SIG-M5 treated with dmso at 0.1 percent for 504 hours (cell line): ENCODE results near the gene SAP25.
A peak's percentile ranks its signal among the peaks of the same experiment; 100 is the strongest.

Experiments used
- DNase-seq: peaks from one replicate; lab custom pipeline; 2025; ENCODE audit not compliant: unreplicated experiment; lab: John Stamatoyannopoulos, UW

Gene SAP25

GRCh38 chr7:100598425-100598824 is 24.7 kb upstream of the SAP25 start:
- DNase-seq = no peak

- no peak for DNase-seq
Measured at GRCh38 chr7:100595188-100595587, 21.5 kb upstream of the SAP25 start.

GRCh38 chr7:100591596-100591995 is 17.9 kb upstream of the SAP25 start:
- no peak for DNase-seq

- no peak for DNase-seq
Measured at GRCh38 chr7:100590077-100590737, 16.5 kb upstream of the SAP25 start.

- no peak for DNase-seq
Measured at GRCh38 chr7:100589341-100589947, 15.7 kb upstream of the SAP25 start.

- DNase-seq = peak; percentile 20
Measured at GRCh38 chr7:100588438-100588837, 14.7 kb upstream of the SAP25 start.

GRCh38 chr7:100586266-100587025 is 12.7 kb upstream of the SAP25 start, which contains the start of gene FBXO24:
TSS of gene FBXO24 (plus strand) at chr7:100586328. CDS start at chr7:100586626, 298 bp downstream.
- DNase-seq = peak; percentile 99

GRCh38 chr7:100585511-100586265 is 12.0 kb upstream of the SAP25 start, which contains the start of gene LRCH4:
TSS of gene LRCH4 (minus strand) at chr7:100586129. CDS start at chr7:100586100, 29 bp downstream.
- DNase-seq = no peak

GRCh38 chr7:100584683-100585510 is 11.2 kb upstream of the SAP25 start:
- no peak for DNase-seq

GRCh38 chr7:100584054-100584682 is 10.5 kb upstream of the SAP25 start:
- DNase-seq = peak; percentile 46

GRCh38 chr7:100583132-100584053 is 9.7 kb upstream of the SAP25 start:
- peak; percentile 95 for DNase-seq

- DNase-seq = no peak
Measured at GRCh38 chr7:100582650-100583049, 8.9 kb upstream of the SAP25 start.

- peak; percentile 40 for DNase-seq
Measured at GRCh38 chr7:100582041-100582579, 8.4 kb upstream of the SAP25 start.

- no peak for DNase-seq
Measured at GRCh38 chr7:100580466-100581283, 7.0 kb upstream of the SAP25 start.

GRCh38 chr7:100578246-100579183 is 4.8 kb upstream of the SAP25 start:
- DNase-seq = no peak

GRCh38 chr7:100577507-100577906 is 3.8 kb upstream of the SAP25 start:
- DNase-seq = no peak

GRCh38 chr7:100577103-100577502 is 3.4 kb upstream of the SAP25 start:
- DNase-seq = no peak
